ENCODE results near the gene SETD1B.

SETD1B gene

DNA sequence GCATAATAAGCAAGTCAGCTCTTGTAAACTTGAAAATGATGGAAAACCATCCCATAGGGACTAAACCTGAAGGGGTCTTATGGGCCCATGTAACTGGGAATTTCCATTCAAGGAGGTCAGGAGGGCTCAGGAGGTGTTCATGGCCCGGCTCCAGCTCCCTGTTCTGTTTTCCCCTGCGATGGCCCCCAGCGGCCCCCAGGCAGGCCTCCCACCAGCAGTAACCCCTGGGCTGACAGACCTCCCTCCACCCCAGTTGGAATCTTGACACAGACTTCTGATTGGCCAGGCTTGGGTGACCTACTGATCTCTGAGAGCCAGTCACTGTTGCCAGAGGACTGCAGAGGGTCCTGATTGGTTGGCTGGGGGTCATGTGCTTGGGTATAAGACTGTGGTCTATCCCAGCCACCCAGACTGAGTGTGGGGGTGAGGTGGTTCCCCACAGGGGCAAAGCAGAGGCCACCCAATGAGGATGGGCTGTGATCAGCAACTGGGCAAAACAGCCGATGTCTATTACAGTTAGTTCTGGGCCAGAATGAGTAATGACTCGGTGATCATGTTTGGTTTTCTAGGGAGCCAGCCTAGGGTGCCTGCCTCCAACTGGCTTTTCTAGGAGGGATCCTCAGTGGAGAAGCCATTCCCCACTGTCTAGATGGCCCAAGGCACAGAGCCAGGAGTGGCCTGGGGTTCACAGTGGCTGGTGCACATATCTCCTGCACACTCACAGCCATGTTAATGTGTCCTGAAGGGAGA is 37.3 kb upstream of the SETD1B start:
- no peak overlapping the region for H3K4me3 ChIP-seq (ENCODE audit: low read depth, low read length)
- no peak for DNase-seq (ENCODE audit: low read depth, low spot score)
- in situ Hi-C loops (cut with HindIII; ENCODE audit: low sequenced_read_pairs), result no loop called here
- TF ChIP-seq CTCF (IDR thresholded peaks at IDR 0.05; ENCODE audit: low read depth, low read length), result no peak

GRCh38 chr12:121767525-121768016 is 36.2 kb upstream of the SETD1B start:
- TF ChIP-seq CTCF (IDR thresholded peaks at IDR 0.05; ENCODE audit: low read depth, low read length), result no peak
- no peak overlapping the region for H3K4me3 ChIP-seq (ENCODE audit: low read depth, low read length)
- DNase-seq (ENCODE audit: low read depth, low spot score), result peak; percentile 81
- in situ Hi-C loops (cut with HindIII; ENCODE audit: low sequenced_read_pairs), result no loop called here

GRCh38 chr12:121769297-121769830 is 34.4 kb upstream of the SETD1B start:
- in situ Hi-C loops (cut with HindIII; ENCODE audit: low sequenced_read_pairs), result no loop called here
- no peak for DNase-seq (ENCODE audit: low read depth, low spot score)
- no peak for TF ChIP-seq CTCF (IDR thresholded peaks at IDR 0.05; ENCODE audit: low read depth, low read length)
- H3K4me3 ChIP-seq (ENCODE audit: low read depth, low read length), result no peak overlapping the region

DNA sequence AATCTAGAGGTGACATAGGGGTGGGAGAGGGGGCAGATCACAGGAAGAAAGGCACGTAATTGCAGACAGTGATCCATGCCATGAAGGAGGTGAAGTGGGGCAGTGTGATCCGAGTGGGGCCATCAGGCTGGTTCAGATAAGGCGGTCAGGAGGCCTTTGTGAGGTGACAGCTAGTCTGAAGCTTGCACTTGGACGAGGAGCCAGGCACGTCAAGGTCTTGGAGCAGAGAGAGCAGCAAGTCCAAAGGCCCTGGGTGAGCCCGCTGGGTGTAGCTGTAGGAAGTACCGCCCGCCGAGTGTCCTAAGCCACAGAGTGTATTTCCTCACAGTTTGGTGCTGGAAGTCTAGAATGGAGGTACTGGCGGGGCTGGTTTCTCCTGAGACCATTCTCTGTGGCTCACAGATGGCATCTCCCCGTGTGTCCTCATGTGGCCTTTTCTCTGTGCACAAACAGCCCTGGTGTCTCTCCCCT is 33.9 kb upstream of the SETD1B start:
- no peak overlapping the region for H3K4me3 ChIP-seq (ENCODE audit: low read depth, low read length)
- in situ Hi-C loops (cut with HindIII; ENCODE audit: low sequenced_read_pairs), result no loop called here
- TF ChIP-seq CTCF (IDR thresholded peaks at IDR 0.05; ENCODE audit: low read depth, low read length), result no peak
- DNase-seq (ENCODE audit: low read depth, low spot score), result no peak

GRCh38 chr12:121770388-121770787 is 33.4 kb upstream of the SETD1B start:
- DNase-seq (ENCODE audit: low read depth, low spot score), result no peak
- in situ Hi-C loops (cut with HindIII; ENCODE audit: low sequenced_read_pairs), result no loop called here
- H3K4me3 ChIP-seq (ENCODE audit: low read depth, low read length), result no peak overlapping the region
- no peak for TF ChIP-seq CTCF (IDR thresholded peaks at IDR 0.05; ENCODE audit: low read depth, low read length)

DNA sequence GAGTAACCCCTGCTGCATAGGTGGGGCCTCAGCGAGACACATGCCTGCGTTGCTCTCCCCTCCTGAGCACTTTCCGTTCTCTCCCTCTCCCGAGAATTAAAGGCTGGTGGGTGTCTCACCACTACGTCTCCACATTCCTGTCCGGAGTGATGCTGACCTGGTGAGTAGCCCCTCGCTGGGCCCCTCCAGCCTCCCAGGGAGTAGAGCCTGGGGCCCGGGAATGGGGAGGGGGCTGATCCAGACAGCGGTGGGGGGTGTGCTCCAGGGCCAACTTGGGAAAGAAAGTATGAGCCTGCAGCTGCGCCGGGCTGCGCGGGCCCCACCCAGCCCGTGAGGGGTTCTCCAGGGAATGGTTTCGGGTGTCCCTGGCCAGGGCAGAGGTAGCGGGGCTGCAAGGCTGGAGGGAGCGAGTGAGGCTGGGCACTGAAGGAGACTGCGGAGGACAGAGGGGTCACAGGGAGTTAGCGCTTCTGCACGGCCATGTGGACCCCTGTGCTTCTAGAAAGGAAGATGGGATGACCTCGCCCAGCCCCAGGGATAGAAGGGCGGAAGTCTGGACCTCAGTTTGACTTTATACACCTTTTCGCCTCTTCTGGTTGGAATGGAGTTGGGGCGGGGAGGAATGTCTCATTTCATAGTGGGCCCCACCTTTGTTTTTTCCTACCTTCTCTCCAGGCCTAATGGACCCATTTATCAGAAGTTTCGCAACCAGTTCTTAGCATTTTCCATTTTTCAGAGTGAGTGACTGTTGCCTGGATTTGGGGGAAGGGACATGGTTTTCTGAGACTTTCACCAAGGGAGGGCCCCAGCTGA is 32.8 kb upstream of the SETD1B start:
- TF ChIP-seq CTCF (IDR thresholded peaks at IDR 0.05; ENCODE audit: low read depth, low read length), result no peak
- in situ Hi-C loops (cut with HindIII; ENCODE audit: low sequenced_read_pairs), result no loop called here
- no peak for DNase-seq (ENCODE audit: low read depth, low spot score)
- H3K4me3 ChIP-seq (ENCODE audit: low read depth, low read length), result no peak overlapping the region
